Measurements from ENCODE around the gene ST7.

The ST7 gene

GRCh38 chr7:117095055-117095454, 141.8 kb downstream of the ST7 start:
- H3K4me1 ChIP-seq (ENCODE audit: control insufficient read depth, insufficient read depth, low read length, poor library complexity, severe bottlenecking), result no peaks in the 10 kb centered on the region
- H3K27ac ChIP-seq (ENCODE audit: insufficient read depth, low read length, poor library complexity, severe bottlenecking), result no peak overlapping the region
- no peaks in the 10 kb centered on the region for H3K36me3 ChIP-seq (ENCODE audit: control insufficient read depth, insufficient read depth, low read length)
- no peak overlapping the region for H3K4me3 ChIP-seq (ENCODE audit: insufficient read depth, low read depth, low read length, poor library complexity, severe bottlenecking)
- H3K9me3 ChIP-seq (ENCODE audit: control insufficient read depth, low read length), result no peaks in the 10 kb centered on the region
- H3K27me3 ChIP-seq (replicated peaks; ENCODE audit: control insufficient read depth, insufficient read depth, low read length, poor library complexity, severe bottlenecking), result no peaks in the 10 kb centered on the region
- no peak for DNase-seq

DNA sequence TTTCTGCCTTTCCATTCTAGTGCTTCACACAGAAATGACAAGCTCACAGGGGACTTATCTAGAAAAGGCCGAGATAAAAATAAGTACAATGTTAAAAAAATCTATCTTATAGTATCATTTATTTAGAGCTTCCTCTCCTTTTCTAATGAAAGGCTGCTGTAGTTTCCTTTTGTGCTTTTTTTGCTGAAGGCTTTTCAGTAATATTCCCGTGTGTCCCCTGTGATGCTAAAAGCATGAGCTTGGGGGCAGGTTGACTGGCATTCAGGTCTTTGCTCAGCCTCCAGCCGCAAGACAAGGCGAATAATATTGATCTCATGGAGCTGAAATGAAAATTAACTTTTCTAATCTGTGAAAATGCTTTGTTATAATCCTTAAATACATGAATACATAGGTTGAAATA, 143.0 kb downstream of the ST7 start:
- DNase-seq, result no peak
- Histone ChIP-seq H3K4me1 (ENCODE audit: control insufficient read depth, insufficient read depth, low read length, poor library complexity, severe bottlenecking) (no peaks in the 10 kb centered on the region), H3K9me3 (ENCODE audit: control insufficient read depth, low read length) (no peaks in the 10 kb centered on the region), H3K27ac (ENCODE audit: insufficient read depth, low read length, poor library complexity, severe bottlenecking) (no peak overlapping the region), H3K36me3 (ENCODE audit: control insufficient read depth, insufficient read depth, low read length) (no peaks in the 10 kb centered on the region), H3K27me3 (replicated peaks; ENCODE audit: control insufficient read depth, insufficient read depth, low read length, poor library complexity, severe bottlenecking) (no peaks in the 10 kb centered on the region), H3K4me3 (ENCODE audit: insufficient read depth, low read depth, low read length, poor library complexity, severe bottlenecking) (no peak overlapping the region)

GRCh38 chr7:117096942-117097341, 143.6 kb downstream of the ST7 start:
- H3K4me3 ChIP-seq (ENCODE audit: insufficient read depth, low read depth, low read length, poor library complexity, severe bottlenecking), result no peak overlapping the region
- no peaks in the 10 kb centered on the region for H3K9me3 ChIP-seq (ENCODE audit: control insufficient read depth, low read length)
- H3K36me3 ChIP-seq (ENCODE audit: control insufficient read depth, insufficient read depth, low read length), result no peaks in the 10 kb centered on the region
- no peak overlapping the region for H3K27ac ChIP-seq (ENCODE audit: insufficient read depth, low read length, poor library complexity, severe bottlenecking)
- DNase-seq, result no peak
- no peaks in the 10 kb centered on the region for H3K4me1 ChIP-seq (ENCODE audit: control insufficient read depth, insufficient read depth, low read length, poor library complexity, severe bottlenecking)
- no peaks in the 10 kb centered on the region for H3K27me3 ChIP-seq (replicated peaks; ENCODE audit: control insufficient read depth, insufficient read depth, low read length, poor library complexity, severe bottlenecking)

- no peak overlapping the region for H3K4me3 ChIP-seq (ENCODE audit: insufficient read depth, low read depth, low read length, poor library complexity, severe bottlenecking)
- H3K36me3 ChIP-seq (ENCODE audit: control insufficient read depth, insufficient read depth, low read length), result no peaks in the 10 kb centered on the region
- H3K27ac ChIP-seq (ENCODE audit: insufficient read depth, low read length, poor library complexity, severe bottlenecking), result no peak overlapping the region
- DNase-seq, result no peak
- no peaks in the 10 kb centered on the region for H3K4me1 ChIP-seq (ENCODE audit: control insufficient read depth, insufficient read depth, low read length, poor library complexity, severe bottlenecking)
- no peaks in the 10 kb centered on the region for H3K9me3 ChIP-seq (ENCODE audit: control insufficient read depth, low read length)
- no peaks in the 10 kb centered on the region for H3K27me3 ChIP-seq (replicated peaks; ENCODE audit: control insufficient read depth, insufficient read depth, low read length, poor library complexity, severe bottlenecking)
Observed at GRCh38 chr7:117097860-117098259, 144.6 kb downstream of the ST7 start.

GRCh38 chr7:117098457-117098856, 145.2 kb downstream of the ST7 start:
- Histone ChIP-seq H3K9me3 (ENCODE audit: control insufficient read depth, low read length) (no peaks in the 10 kb centered on the region), H3K4me3 (ENCODE audit: insufficient read depth, low read depth, low read length, poor library complexity, severe bottlenecking) (no peak overlapping the region), H3K36me3 (ENCODE audit: control insufficient read depth, insufficient read depth, low read length) (no peaks in the 10 kb centered on the region), H3K27me3 (replicated peaks; ENCODE audit: control insufficient read depth, insufficient read depth, low read length, poor library complexity, severe bottlenecking) (no peaks in the 10 kb centered on the region), H3K27ac (ENCODE audit: insufficient read depth, low read length, poor library complexity, severe bottlenecking) (no peak overlapping the region), H3K4me1 (ENCODE audit: control insufficient read depth, insufficient read depth, low read length, poor library complexity, severe bottlenecking) (no peaks in the 10 kb centered on the region)
- DNase-seq, result no peak

- Histone ChIP-seq H3K4me3 (ENCODE audit: insufficient read depth, low read depth, low read length, poor library complexity, severe bottlenecking) (no peak overlapping the region), H3K9me3 (ENCODE audit: control insufficient read depth, low read length) (no peaks in the 10 kb centered on the region), H3K27me3 (replicated peaks; ENCODE audit: control insufficient read depth, insufficient read depth, low read length, poor library complexity, severe bottlenecking) (no peaks in the 10 kb centered on the region), H3K4me1 (ENCODE audit: control insufficient read depth, insufficient read depth, low read length, poor library complexity, severe bottlenecking) (no peaks in the 10 kb centered on the region), H3K36me3 (ENCODE audit: control insufficient read depth, insufficient read depth, low read length) (no peaks in the 10 kb centered on the region), H3K27ac (ENCODE audit: insufficient read depth, low read length, poor library complexity, severe bottlenecking) (no peak overlapping the region)
- no peak for DNase-seq
Observed at GRCh38 chr7:117101026-117101425, 147.7 kb downstream of the ST7 start.

- no peak overlapping the region for H3K4me3 ChIP-seq (ENCODE audit: insufficient read depth, low read depth, low read length, poor library complexity, severe bottlenecking)
- no peaks in the 10 kb centered on the region for H3K27me3 ChIP-seq (replicated peaks; ENCODE audit: control insufficient read depth, insufficient read depth, low read length, poor library complexity, severe bottlenecking)
- no peaks in the 10 kb centered on the region for H3K9me3 ChIP-seq (ENCODE audit: control insufficient read depth, low read length)
- H3K27ac ChIP-seq (ENCODE audit: insufficient read depth, low read length, poor library complexity, severe bottlenecking), result peak overlapping the region; percentile 34
- peak in 2 of 3 donors; percentile 5 to 13 for DNase-seq
- peaks cover 11% of the 10 kb centered on the region for H3K4me1 ChIP-seq (ENCODE audit: control insufficient read depth, insufficient read depth, low read length, poor library complexity, severe bottlenecking)
- no peaks in the 10 kb centered on the region for H3K36me3 ChIP-seq (ENCODE audit: control insufficient read depth, insufficient read depth, low read length)
Observed at GRCh38 chr7:117110480-117111315, 157.4 kb downstream of the ST7 start.

GRCh38 chr7:117111535-117111934, 158.2 kb downstream of the ST7 start:
- DNase-seq, result no peak
- Histone ChIP-seq H3K27ac (ENCODE audit: insufficient read depth, low read length, poor library complexity, severe bottlenecking) (no peak overlapping the region), H3K27me3 (replicated peaks; ENCODE audit: control insufficient read depth, insufficient read depth, low read length, poor library complexity, severe bottlenecking) (no peaks in the 10 kb centered on the region), H3K9me3 (ENCODE audit: control insufficient read depth, low read length) (no peaks in the 10 kb centered on the region), H3K36me3 (ENCODE audit: control insufficient read depth, insufficient read depth, low read length) (no peaks in the 10 kb centered on the region), H3K4me1 (ENCODE audit: control insufficient read depth, insufficient read depth, low read length, poor library complexity, severe bottlenecking) (peaks cover 11% of the 10 kb centered on the region), H3K4me3 (ENCODE audit: insufficient read depth, low read depth, low read length, poor library complexity, severe bottlenecking) (no peak overlapping the region)

GRCh38 chr7:117112640-117113039, 159.3 kb downstream of the ST7 start:
- no peaks in the 10 kb centered on the region for H3K9me3 ChIP-seq (ENCODE audit: control insufficient read depth, low read length)
- DNase-seq, result no peak
- no peaks in the 10 kb centered on the region for H3K36me3 ChIP-seq (ENCODE audit: control insufficient read depth, insufficient read depth, low read length)
- H3K27me3 ChIP-seq (replicated peaks; ENCODE audit: control insufficient read depth, insufficient read depth, low read length, poor library complexity, severe bottlenecking), result no peaks in the 10 kb centered on the region
- H3K27ac ChIP-seq (ENCODE audit: insufficient read depth, low read length, poor library complexity, severe bottlenecking), result no peak overlapping the region
- no peak overlapping the region for H3K4me3 ChIP-seq (ENCODE audit: insufficient read depth, low read depth, low read length, poor library complexity, severe bottlenecking)
- peaks cover 11% of the 10 kb centered on the region for H3K4me1 ChIP-seq (ENCODE audit: control insufficient read depth, insufficient read depth, low read length, poor library complexity, severe bottlenecking)

DNA sequence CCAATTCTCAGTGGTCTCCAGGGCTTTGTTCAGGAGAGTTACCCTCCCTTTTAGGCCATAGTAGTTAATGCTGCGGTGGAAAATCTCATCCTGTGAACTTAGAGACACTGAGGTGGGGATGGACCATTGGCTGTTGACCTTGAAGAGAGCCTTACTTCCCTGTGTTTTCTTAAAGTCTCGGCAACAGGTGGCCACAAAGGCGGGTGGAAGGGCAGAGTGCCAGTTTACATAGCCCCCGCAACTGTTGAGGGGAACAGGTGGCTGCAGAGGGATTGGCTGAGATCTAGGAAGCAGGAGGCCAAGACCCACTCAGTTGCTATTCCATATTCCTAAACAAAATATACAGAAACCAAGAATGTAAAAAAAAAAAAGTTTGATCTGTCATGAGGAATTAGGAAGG, 160.6 kb downstream of the ST7 start:
- no peaks in the 10 kb centered on the region for H3K36me3 ChIP-seq (ENCODE audit: control insufficient read depth, insufficient read depth, low read length)
- DNase-seq, result no peak
- peaks cover 11% of the 10 kb centered on the region for H3K4me1 ChIP-seq (ENCODE audit: control insufficient read depth, insufficient read depth, low read length, poor library complexity, severe bottlenecking)
- no peaks in the 10 kb centered on the region for H3K27me3 ChIP-seq (replicated peaks; ENCODE audit: control insufficient read depth, insufficient read depth, low read length, poor library complexity, severe bottlenecking)
- H3K27ac ChIP-seq (ENCODE audit: insufficient read depth, low read length, poor library complexity, severe bottlenecking), result no peak overlapping the region
- H3K9me3 ChIP-seq (ENCODE audit: control insufficient read depth, low read length), result no peaks in the 10 kb centered on the region
- H3K4me3 ChIP-seq (ENCODE audit: insufficient read depth, low read depth, low read length, poor library complexity, severe bottlenecking), result no peak overlapping the region
